K562 (cell line): ENCODE data around the gene CHMP5.

Experiments
- KDM2B ChIP-seq: fragments of 250-450 bp; sonication (Bioruptor Pico); IDR thresholded peaks from 2 replicates; pipeline ENCODE4 v1.8.0; 2021; ENCODE audit warnings: mild to moderate bottlenecking, moderate library complexity
- POLR2A ChIP-seq: fragments of 450-650 bp; conservative IDR thresholded peaks from 2 replicates; pipeline ENCODE4 v1.6.1; 2016
- TF ChIP-seq, protein P1 (sequence below): fragments of 450-650 bp; formaldehyde crosslinking; conservative IDR thresholded peaks from 2 replicates; pipeline ENCODE4 v1.4.0; 2022; ENCODE audit warnings: mild to moderate bottlenecking, missing genetic modification characterization
- TF ChIP-seq, protein P2 (sequence below), 3 experiments: IDR thresholded peaks in 2 of 3; conservative IDR thresholded peaks in 1 of 3; 2 replicates each; pipeline ENCODE4 v1.5.1; 2011 to 2012; ENCODE audit warnings: low read length in 3 of 3, mild to moderate bottlenecking in 3 of 3, control low read depth in 2 of 3, improper control_type of control experiment in 1 of 3, inconsistent platforms in 1 of 3, low read depth in 1 of 3, mixed read lengths in 1 of 3, moderate library complexity in 1 of 3; ENCODE audit not compliant: insufficient read depth in 2 of 3
- TF ChIP-seq, protein P3 (sequence below): IDR thresholded peaks from 3 replicates; pipeline ENCODE4 v1.6.1; 2011; ENCODE audit warnings: borderline replicate concordance, mild to moderate bottlenecking; ENCODE audit not compliant: insufficient read length, insufficient read depth

DNA sequence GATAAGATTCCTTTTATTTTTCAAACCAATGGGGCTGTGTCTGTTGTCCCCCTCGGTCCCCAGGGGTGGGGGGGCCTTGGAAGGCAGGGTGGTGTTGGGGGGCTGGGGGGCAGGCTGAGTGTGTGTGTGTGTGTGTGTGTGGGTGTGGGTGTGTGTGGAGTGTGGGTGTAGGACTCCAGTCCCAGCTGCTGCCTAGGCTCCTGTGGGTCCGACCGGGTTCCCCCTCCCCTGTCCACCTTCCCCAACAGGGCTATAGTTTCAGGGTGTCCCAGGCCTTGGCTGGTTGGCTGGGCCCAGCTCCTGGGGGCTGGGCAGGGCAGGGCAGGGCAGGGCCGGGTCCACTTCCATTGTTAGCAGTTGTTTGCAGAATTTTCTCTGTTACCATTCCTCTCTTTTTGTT, 23.4 kb downstream of the CHMP5 start:
- TF ChIP-seq, protein P1, sequence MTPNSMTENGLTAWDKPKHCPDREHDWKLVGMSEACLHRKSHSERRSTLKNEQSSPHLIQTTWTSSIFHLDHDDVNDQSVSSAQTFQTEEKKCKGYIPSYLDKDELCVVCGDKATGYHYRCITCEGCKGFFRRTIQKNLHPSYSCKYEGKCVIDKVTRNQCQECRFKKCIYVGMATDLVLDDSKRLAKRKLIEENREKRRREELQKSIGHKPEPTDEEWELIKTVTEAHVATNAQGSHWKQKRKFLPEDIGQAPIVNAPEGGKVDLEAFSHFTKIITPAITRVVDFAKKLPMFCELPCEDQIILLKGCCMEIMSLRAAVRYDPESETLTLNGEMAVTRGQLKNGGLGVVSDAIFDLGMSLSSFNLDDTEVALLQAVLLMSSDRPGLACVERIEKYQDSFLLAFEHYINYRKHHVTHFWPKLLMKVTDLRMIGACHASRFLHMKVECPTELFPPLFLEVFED: no peak
- no peak for TF ChIP-seq KDM2B (CRISPR knock-in tag)
- TF ChIP-seq, protein P2, sequence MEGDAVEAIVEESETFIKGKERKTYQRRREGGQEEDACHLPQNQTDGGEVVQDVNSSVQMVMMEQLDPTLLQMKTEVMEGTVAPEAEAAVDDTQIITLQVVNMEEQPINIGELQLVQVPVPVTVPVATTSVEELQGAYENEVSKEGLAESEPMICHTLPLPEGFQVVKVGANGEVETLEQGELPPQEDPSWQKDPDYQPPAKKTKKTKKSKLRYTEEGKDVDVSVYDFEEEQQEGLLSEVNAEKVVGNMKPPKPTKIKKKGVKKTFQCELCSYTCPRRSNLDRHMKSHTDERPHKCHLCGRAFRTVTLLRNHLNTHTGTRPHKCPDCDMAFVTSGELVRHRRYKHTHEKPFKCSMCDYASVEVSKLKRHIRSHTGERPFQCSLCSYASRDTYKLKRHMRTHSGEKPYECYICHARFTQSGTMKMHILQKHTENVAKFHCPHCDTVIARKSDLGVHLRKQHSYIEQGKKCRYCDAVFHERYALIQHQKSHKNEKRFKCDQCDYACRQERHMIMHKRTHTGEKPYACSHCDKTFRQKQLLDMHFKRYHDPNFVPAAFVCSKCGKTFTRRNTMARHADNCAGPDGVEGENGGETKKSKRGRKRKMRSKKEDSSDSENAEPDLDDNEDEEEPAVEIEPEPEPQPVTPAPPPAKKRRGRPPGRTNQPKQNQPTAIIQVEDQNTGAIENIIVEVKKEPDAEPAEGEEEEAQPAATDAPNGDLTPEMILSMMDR (IDR thresholded peaks at IDR 0.05 in 2 of 3, conservative IDR thresholded peaks at IDR 0.05 in 1 of 3; ENCODE audit: insufficient read depth in 2 of 3, low read depth in 1 of 3, low read length in 3 of 3): no peak
- TF ChIP-seq, protein P3, sequence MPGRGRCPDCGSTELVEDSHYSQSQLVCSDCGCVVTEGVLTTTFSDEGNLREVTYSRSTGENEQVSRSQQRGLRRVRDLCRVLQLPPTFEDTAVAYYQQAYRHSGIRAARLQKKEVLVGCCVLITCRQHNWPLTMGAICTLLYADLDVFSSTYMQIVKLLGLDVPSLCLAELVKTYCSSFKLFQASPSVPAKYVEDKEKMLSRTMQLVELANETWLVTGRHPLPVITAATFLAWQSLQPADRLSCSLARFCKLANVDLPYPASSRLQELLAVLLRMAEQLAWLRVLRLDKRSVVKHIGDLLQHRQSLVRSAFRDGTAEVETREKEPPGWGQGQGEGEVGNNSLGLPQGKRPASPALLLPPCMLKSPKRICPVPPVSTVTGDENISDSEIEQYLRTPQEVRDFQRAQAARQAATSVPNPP: no peak
- TF ChIP-seq POLR2A: no peak
